NCI-H524 treated with DMSO at 0.1 percent for 48 hours (cell line): Measurements from ENCODE around the gene FJX1.

ENCODE experiments used
- DNase-seq: peaks from one replicate; lab custom pipeline; 2025; lab: John Stamatoyannopoulos, UW

The FJX1 gene, protein sequence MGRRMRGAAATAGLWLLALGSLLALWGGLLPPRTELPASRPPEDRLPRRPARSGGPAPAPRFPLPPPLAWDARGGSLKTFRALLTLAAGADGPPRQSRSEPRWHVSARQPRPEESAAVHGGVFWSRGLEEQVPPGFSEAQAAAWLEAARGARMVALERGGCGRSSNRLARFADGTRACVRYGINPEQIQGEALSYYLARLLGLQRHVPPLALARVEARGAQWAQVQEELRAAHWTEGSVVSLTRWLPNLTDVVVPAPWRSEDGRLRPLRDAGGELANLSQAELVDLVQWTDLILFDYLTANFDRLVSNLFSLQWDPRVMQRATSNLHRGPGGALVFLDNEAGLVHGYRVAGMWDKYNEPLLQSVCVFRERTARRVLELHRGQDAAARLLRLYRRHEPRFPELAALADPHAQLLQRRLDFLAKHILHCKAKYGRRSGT

DNA sequence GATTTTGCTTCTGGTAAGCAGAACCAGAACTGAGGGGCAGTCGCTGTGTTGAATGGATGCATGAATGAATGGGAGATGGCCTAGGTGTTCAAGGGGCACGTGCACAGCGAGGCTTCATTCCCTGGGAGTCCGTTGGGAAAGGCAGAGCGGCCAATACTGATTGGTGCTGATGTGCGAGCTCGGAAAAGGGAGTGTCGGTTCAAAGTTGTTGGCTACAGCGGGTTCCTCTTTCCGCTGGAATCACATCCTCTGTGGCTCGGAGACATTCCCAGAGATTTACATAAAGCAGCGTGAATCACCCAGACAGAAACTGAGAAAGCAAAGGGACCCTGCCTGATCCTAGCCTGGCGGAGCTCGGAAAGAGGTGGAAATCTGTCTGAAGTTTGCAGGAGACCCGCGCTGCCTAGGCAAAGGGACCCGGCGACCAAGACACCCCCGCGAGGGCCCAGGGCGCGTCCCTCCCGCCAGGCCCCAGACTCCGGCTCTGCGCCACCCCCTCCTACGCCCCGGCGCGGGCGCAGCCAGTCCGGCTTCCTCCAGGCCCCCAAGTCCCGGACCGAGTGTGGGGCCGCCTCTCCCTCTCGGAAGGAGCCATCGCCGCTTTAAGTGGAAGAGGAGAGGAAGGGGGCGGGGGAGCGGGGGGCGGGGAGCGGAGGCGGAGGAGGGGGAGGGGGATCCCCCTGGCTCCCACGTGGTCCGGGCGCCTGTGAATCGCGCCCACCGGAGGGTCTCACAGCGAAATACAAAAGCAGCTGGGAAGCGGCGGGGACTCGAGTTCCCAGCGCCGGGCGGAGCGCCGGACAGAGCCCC lies at the start of gene FJX1:
FJX1 (plus strand) TSS at position 774 of the 810 bp plus-strand sequence. CDS start 177 bp downstream, outside the sequence.
- no peak for DNase-seq

DNA sequence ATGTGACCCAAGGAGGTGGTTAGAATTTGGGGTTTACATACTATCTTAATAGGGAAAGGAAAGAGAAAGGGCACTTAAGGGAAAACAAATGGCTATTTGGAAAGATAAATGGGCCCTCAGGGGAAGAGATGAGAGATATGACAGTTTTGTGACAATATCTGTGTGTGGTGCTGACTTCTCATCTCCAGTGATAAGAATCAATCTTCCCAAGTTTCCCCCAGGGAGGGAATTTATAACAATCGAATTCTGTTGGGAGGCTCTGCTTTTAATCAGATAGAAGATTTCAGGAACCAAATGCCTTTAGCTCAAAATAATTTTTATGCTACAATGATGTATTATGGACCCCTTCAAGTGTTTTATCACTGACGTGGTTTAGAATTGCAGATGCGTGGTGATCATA lies 46.6 kb upstream of the FJX1 start:
- DNase-seq, result no peak

DNA sequence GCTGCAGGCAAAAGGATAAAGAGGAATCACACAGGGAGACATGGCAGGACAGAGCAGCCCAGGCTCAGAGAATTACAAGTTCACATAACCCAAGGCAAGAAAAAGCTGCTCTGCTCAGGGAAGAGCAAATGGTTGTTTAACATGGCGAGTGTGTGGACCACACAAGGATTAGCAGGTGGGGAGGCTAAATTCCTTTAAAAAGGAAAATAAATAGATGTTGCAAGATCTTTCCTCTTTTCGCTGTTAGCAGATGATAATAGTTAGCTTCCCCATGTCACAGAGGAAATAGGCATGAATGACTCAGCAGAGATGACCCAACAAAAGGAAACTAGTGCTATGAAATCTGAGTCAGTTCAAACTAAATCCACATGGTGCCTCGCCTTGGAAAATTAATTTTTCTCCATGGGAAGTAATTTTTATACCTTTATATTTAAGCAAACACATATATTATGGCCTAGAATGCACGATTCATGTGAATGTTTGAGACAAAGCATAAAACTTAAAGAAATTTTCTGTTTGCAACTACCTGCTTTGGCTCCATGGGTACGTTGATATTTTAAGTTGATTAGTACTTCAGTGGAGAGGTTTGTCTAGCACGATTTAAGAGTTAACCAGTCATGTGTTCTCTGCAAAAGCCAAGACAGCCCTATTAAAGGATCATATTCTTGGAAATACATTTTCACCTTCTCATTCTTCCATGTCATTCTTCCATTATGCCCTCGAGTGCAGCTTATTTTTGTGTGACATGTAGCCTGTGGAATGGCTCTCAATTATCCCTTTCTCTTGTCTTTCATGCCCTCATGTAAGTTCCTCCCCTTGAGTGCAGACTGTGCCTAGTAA lies 38.5 kb upstream of the FJX1 start:
- no peak for DNase-seq

DNA sequence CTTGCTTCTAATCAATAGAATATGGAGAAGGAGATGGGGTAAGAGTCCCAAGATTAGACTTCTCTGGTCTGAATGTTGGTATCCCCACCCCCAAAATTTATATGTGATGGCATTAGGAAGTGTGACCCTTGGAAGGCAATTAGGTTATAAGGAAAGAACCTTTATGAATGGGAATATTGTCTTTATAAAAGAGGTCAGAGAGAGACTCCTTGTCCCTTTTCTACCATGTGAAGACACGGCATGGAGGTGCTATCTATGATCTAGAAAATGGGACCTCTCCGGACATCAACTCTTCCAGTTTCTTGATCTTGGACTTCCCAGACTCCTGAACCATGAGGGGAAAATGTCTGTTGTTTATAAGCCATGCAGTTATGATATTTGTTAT lies 37.9 kb upstream of the FJX1 start:
- DNase-seq, result no peak

DNA sequence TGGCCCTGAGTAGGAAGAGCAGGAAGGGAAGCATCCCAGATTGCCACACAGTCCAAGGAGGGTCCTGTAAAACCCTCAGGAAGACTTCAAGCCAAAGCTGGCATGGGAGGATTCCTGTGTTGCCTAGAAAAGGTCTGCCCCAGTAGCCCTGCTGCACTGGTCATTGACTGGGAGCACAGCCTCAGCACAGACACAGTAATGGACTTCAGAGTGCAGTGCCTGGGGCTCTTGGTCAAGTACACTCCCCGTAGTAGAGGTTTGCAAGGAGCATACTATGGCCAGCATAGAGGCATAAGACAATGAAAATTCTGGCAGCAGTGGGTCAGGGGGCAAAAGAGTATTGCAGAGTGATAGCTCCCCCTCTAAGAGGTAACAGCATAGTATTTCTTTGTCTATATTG lies 36.2 kb upstream of the FJX1 start:
- DNase-seq, result no peak

DNA sequence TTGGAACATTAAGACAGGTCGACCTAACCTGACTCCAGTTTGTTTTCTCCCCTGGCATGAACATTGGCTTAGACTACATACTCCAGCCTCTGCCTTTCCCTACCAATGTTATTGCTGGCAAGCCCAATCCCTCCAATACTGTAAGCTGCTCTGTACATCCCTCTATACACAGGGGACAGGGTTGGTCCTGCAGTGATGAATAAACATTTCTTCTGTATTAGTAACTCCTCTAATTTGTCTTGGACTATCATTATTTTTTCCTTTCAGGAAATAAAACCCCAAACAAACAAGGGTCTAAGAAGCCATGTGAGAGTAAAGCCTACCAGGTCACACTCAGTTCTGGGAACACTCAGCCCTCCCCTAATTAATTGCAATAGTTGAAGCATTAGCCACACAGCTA lies 35.1 kb upstream of the FJX1 start:
- DNase-seq, result no peak

DNA sequence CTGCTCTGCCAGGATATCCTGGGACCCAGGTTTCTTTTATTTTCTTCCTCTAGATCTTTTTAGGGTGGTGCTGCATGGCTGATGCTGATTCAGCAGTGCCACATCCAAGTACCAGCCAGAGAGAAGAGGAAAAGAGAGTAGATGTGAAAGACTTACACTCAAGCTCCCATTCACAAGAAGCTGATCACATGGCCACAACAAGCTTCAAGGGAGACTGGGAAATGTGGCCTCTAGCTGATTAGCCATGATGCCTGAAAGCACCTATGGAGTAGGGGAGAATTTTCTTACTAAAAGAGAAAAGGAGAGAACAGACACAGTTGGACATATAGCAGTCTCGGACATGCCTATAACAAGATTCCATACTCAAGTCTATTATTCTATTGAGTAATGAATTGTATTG lies 34.4 kb upstream of the FJX1 start:
- no peak for DNase-seq

DNA sequence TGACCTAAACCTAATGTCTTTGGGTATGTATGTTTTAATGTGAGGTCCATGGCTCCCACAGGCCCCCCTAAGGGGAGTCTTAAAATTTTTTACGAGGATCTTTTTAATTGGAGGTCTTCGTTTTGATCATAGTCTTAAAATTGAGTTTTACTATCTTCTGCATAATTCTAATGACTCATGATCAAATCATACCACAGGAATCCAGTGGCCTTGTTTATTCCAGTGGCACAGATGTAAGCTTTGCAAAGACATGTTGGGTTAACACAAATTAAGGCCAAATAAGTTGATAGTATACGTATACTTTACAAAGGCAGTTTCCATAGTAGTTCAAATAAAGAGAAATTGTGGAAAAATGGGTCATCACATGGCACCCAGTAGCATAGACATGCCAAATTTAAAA lies 33.9 kb upstream of the FJX1 start:
- no peak for DNase-seq

DNA sequence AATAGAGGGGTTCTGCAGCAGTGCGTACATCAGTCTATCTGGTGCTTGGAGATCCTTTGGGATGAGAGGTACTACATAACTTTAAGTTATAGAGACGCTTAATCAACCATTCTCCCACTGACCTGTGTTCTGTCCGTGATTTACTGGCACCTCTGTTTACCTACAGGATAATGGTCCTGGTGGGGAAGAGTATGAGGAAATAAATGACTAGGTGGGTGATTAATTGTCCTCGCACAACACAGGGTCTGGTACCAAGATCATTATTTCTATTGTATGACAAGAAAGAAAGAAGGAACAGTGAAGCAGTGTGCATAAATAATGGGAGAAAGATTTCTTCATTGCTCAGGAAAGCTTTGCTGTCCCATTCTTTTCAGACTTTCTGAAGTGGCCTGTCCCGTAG lies 32.8 kb upstream of the FJX1 start:
- no peak for DNase-seq

DNA sequence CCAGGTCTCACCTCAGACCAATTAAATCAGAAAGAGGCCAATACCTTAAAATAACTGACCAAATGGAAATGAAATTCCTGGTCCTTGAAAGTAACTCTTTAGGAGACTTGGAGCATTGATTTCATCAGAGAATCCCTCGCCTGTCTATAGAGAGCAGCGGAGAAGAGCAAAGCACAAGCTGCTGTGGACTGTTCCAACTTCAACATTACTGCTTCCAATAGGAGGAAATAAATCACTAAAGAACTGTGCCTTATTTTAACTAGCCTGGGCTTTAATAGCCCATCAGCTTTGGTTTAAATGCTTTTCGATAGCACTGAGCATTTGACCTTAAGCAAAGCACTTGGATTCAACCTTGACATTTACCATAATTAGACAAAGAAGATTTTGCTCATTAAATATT lies 32.0 kb upstream of the FJX1 start:
- no peak for DNase-seq

DNA sequence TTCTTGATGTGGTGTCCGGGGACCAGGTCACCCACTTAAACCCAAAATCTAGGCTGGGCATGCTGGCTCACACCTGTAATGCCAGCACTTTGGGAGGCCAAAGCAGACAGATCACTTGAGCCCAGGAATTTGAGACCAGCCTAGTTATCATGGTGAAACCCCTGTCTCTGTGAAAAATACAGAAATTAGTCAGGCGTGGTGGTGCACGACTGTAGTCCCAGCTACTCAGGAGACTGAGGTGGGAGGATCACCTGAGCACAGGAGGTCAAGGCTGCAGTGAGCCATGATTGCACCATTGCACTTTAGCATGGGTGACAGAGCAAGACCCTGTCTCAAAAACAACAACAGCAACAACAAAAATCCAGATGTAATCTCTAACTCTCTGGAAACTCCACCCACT lies 30.3 kb upstream of the FJX1 start:
- DNase-seq, result no peak

DNA sequence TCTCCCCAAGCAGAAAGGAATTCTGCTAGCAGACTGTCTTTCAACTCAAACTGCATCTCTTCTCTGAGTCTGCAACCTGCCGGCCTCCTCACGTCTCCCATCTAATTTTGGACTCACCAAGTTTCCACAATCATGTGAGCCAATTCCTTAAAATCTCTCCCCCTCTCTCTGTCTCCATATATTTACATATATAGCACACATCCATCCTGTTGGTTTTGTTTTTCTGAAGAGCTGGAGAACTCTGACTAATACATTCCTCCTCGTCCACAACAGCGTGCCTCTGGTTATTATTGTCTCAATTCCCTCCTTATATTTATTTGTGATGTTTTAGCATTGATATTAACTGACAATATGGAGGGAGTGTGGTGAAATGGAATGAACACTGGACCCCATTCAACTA lies 29.6 kb upstream of the FJX1 start:
- no peak for DNase-seq

DNA sequence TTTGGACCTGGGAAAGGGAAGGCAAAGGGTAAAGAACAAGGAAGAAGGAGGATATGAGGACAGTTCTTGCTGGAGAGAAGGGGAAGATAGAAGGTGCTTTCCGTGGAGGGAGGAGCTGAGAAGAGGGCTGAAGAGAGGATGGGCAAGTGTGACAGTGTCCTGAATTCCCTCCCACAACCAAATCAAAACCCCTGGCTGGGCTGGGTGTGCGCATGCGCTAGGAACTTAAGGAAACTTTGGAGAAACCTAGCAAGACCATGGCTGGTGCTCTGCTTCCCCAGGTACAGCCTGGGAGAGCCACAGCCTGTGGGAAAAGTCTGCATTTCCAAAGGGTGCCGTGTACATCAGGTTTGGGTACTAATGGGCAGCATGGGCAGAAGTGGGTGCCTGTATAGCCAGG lies 29.0 kb upstream of the FJX1 start:
- no peak for DNase-seq

DNA sequence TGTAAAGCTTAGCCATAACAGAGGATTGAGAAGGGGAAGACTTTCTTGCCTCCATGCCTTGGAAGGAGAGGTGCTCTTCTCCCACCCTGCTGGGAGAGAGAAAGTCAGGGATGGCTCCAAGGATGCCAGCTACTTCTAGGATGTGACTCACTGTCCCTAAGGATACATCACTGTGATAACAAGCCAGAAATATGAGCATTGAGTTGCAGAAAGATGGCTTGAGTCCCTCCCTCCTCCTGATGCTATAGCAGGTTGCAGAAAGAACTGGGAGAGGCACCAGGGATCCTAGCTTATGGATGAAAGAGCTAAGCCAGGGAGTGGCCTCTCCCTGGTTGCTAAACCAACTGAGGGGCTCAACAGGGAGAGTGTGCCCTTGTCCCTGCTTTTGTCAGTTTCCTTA lies 27.8 kb upstream of the FJX1 start:
- no peak for DNase-seq

DNA sequence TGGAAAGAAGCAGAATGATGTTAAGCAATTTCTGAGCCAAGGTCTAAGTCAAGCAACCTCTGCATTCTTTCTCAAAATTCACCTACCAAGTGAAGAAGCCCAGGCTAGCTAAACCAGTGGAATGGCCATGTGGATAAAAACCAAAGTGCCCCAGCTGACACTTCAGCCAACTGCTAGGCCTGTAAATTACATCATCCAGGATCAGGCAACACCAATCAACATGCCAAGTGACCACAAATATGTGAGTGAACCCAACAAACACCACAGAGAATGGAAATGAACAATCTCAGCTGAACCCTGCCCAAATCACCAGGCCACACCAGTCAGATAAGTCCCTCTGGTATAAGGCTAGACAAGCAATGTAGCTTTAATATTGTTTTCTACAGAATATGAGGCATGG lies 25.1 kb upstream of the FJX1 start:
- no peak for DNase-seq

DNA sequence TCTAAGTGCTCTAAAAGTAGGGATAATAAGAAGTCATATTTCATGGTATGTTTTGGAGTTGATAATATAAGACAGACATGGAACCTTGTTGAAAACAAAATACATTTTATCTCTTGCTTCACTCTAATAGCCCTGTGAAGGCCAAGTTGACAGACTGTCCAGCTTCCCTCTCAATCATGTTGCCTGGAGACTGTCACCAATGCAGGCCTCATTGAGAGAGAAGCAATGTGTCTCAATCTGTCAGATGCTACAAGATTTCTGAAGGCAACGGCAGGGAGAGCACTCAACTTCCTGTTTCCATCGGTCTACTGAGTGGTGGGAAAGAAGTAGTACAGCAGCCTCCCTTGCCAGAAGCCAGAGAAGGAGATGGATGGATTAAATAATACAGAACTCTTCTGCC lies 23.6 kb upstream of the FJX1 start:
- no peak for DNase-seq

DNA sequence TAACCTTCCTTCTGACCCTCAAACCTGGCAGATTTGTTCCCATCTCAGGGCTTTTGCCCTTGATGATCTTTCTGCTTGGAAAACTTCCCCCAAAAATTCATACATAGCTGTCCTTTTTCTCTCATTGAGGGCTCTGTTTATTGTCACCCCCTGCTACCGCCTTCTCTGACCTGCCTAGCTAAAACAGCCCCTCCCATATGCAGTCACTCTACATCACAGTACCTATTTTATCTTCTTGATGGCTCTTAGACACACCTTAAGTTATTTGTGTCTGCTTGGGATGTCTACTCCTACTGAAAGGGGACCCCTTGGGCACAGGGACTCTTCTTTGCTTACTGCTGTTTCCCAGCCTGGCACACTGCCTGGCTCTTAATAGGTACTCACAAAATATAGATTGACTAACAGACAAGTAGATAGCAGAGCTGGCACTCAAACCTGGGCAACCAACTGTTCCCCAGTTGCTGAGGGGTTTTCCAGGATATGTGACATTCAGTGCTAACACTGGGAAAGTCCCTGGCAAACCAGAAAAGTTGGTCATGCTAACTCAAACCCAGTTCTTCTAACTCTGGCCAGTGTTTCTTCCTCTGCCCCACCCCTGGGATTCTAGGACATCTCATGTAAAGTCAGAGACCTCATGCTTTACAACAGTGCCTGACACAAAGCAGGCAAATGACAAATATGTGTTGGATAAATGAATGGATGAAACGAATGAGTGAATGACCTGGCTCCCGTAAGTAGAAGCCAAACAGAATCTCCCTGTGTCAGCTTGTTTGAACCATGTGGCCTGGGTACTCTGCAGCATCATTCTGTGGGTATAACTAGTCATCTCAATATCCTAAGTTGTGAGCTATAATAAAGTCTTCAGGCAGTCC lies 19.8 kb upstream of the FJX1 start:
- DNase-seq, result no peak

DNA sequence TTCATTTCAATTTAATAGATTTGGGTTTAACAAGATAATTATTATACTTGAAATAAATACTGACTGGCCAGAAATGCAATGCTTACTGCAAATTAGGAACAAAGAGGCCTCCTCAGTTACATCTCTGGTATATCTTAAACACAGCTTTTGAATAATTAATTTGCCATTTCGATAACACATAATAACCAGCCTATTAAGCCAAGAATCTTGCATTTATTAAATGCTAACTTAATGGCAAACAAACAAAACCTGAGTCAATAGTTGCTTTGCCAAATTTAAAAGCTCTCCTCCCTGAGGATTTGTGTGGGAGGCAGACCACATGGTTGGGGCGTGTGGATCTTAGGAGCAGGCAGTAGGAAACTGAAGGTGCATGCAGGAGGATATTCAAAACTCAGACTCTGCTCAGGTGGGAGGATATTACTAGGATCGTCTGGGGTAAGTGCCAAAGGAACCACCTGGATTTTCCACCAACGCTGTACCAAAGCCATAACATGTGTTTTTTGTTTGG lies 17.9 kb upstream of the FJX1 start:
- DNase-seq, result no peak

DNA sequence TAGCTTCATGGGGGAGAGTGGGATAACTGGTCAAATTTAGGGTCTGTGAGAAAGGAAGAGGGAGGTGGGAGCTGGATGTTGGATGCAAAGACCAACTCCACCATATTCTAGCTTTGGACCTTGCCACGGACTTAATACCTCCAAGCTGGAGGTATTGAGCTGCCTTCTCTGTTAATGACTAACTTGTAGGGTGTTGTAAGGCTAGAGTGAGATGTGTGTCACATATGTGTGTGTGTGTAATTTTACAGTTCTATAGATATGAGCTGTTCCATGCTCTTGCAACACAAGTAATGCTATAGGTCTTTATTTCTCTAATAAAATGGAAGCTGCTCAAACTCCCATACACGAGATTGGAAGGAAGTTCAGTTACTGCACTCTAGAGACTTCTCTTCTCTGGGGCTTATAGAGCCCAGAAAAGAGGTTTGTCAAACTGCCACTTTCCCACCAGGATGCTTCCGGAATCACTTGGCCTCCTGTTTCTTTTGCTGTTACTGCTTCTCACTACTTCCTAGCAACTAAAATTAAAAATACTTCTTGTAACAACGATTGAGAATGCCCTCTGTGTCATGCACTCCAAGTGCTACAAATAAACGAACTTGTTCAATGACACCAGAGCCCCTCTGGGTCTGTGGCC lies 16.0 kb upstream of the FJX1 start:
- DNase-seq, result no peak

DNA sequence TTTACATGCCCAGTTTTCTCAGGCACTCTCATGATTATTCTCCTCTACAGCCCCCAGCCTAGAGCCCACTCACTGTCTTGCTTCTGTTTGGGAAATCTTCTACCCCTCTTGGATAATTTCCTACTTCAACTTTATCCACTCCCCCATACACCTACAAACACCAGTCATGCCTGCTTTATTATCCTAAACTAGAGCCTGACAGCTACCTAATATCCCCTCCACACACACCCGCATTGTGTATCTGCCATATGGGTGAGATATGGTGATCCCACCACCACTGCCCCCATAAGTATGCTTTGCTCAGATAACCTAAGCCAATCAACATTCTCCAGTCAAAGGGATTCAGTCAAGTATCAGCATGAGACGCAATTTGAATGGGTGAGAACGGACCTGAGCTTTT lies 15.3 kb upstream of the FJX1 start:
- no peak for DNase-seq

DNA sequence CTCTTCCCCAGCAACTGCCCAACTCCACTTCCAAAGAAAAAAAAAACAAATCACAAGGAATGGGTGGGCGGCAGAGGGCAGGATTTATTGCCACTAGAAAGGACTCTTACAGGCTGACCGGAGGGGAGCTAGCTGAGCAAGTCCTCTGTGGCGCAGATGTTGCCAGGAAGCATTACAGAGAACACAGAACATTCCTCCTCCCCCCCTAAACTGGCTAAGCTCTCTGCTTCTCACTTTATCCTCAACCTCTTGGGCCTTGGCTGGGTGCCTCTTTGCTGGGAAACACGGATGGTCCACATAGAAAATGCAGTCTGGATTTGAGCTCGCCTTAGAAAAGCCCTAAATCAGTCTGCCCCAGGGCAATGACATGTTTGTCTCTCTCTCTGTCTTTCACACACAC lies 12.6 kb upstream of the FJX1 start:
- no peak for DNase-seq
